DOHH2 (cell line): Measurements from ENCODE around the gene FGF5.
"Not testable (repeated sequence)": the region's sequence is repeated elsewhere in the genome, so short reads cannot be mapped to it uniquely, and the experiment has no call there.

Experiments used
- H3F3A ChIP-seq: fragments of 200-600 bp; sonication (generic), shearing (Covaris generic); 2 replicates; pipeline ENCODE4 v1.6.0; 2016; ENCODE audit warnings: antibody characterized with exemption, mild to moderate bottlenecking; ENCODE audit not compliant: control insufficient read depth, insufficient read depth
- H3K27ac ChIP-seq: fragments of 200-600 bp; sonication (generic); 2 replicates; pipeline ENCODE4 v1.5.1; 2014; ENCODE audit warnings: low read depth, mild to moderate bottlenecking, low read length, moderate library complexity
- H3K27me3 ChIP-seq: fragments of 200-600 bp; sonication (generic); 2 replicates; pipeline ENCODE4 v1.6.1; 2014; ENCODE audit warnings: mild to moderate bottlenecking, low read length, mixed read lengths; ENCODE audit not compliant: control insufficient read depth
- H3K36me3 ChIP-seq: fragments of 200-600 bp; sonication (generic); 2 replicates; pipeline ENCODE4 v1.6.1; 2014; ENCODE audit warnings: mild to moderate bottlenecking, low read length, moderate library complexity, mixed read lengths; ENCODE audit not compliant: control insufficient read depth
- H3K4me1 ChIP-seq: fragments of 200-600 bp; sonication (generic); 2 replicates; pipeline ENCODE4 v1.6.1; 2014; ENCODE audit warnings: mild to moderate bottlenecking, low read length, mixed read lengths; ENCODE audit not compliant: control insufficient read depth
- H3K4me2 ChIP-seq: fragments of 200-600 bp; sonication (generic); 2 replicates; pipeline ENCODE4 v1.6.0; 2014; ENCODE audit warnings: mild to moderate bottlenecking, low read length, moderate library complexity
- H3K4me3 ChIP-seq: fragments of 200-600 bp; sonication (generic); 2 replicates; pipeline ENCODE4 v1.5.1; 2014; ENCODE audit warnings: mild to moderate bottlenecking, low read length, mixed read lengths
- H3K79me2 ChIP-seq: fragments of 200-600 bp; sonication (generic); 2 replicates; pipeline ENCODE4 v1.6.1; 2014; ENCODE audit warnings: mild to moderate bottlenecking, low read length, mixed read lengths; ENCODE audit not compliant: control insufficient read depth
- H3K9me2 ChIP-seq: fragments of 200-600 bp; sonication (generic); replicated peaks from 2 replicates; pipeline ENCODE4 v1.6.1; 2014; ENCODE audit warnings: mild to moderate bottlenecking, low read length, mixed read lengths; ENCODE audit not compliant: control insufficient read depth
- H3K9me3 ChIP-seq: fragments of 200-600 bp; sonication (generic); 2 replicates; pipeline ENCODE4 v1.6.1; 2014; ENCODE audit warnings: antibody characterized with exemption, low read length, mixed read lengths; ENCODE audit not compliant: control insufficient read depth, insufficient read depth
- H4K20me1 ChIP-seq: fragments of 200-600 bp; sonication (generic); 2 replicates; pipeline ENCODE4 v1.6.0; 2014; ENCODE audit warnings: low read depth, mild to moderate bottlenecking, antibody characterized with exemption, low read length, moderate library complexity; ENCODE audit not compliant: control insufficient read depth, insufficient read depth
- CTCF ChIP-seq: fragments of 200-600 bp; sonication (generic); IDR thresholded peaks from one replicate; pipeline ENCODE4 v1.5.1; 2014; ENCODE audit warnings: antibody characterized with exemption, mild to moderate bottlenecking, low read depth, low read length; ENCODE audit not compliant: poor library complexity, severe bottlenecking
- EZH2phosphoT487 ChIP-seq: fragments of 200-600 bp; sonication (generic); IDR thresholded peaks from 2 replicates; pipeline ENCODE4 v1.6.1; 2017; ENCODE audit warnings: borderline replicate concordance, mild to moderate bottlenecking, antibody characterized with exemption, low read length, moderate library complexity, mixed read lengths

FGF5 gene

GRCh38 chr4:80243274-80244018 is 23.0 kb upstream of the FGF5 start:
- no peaks in the 10 kb centered on the region for H3K4me1 ChIP-seq
- no peaks in the 10 kb centered on the region for H4K20me1 ChIP-seq
- no peaks in the 10 kb centered on the region for H3K9me3 ChIP-seq
- H3K4me2 ChIP-seq, result no peak overlapping the region
- no peaks in the 10 kb centered on the region for H3K9me2 ChIP-seq
- H3K36me3 ChIP-seq, result no peaks in the 10 kb centered on the region
- H3K4me3 ChIP-seq, result no peak overlapping the region
- TF ChIP-seq CTCF (no peak), EZH2phosphoT487 (no peak)
- H3K27me3 ChIP-seq, result 0 out of 2 replicates have a peak, but pooled peaks cover 6% of the 10 kb centered on the region
- no peaks in the 10 kb centered on the region for H3K79me2 ChIP-seq
- H3K27ac ChIP-seq, result no peak overlapping the region
- no peaks in the 10 kb centered on the region for H3F3A ChIP-seq

- not testable (repeated sequence) for H3K27ac ChIP-seq, H3K4me3 ChIP-seq, H3K9me3 ChIP-seq, H3K4me1 ChIP-seq, H3K27me3 ChIP-seq, H3K4me2 ChIP-seq, H3F3A ChIP-seq, H3K9me2 ChIP-seq, H3K79me2 ChIP-seq, H4K20me1 ChIP-seq, H3K36me3 ChIP-seq
Observed at GRCh38 chr4:80247484-80247883, 19.0 kb upstream of the FGF5 start.

GRCh38 chr4:80249144-80249543 is 17.3 kb upstream of the FGF5 start:
- H3F3A ChIP-seq, result no peaks in the 10 kb centered on the region

More at GRCh38 chr4:80249144-80249543, 17.3 kb upstream of the FGF5 start:
- Histone ChIP-seq H3K4me2 (no peak overlapping the region), H3K79me2 (no peaks in the 10 kb centered on the region), H3K27me3 (no peaks in the 10 kb centered on the region), H3K9me2 (no peaks in the 10 kb centered on the region), H3K27ac (no peak overlapping the region), H3K9me3 (no peaks in the 10 kb centered on the region), H3K4me3 (no peak overlapping the region), H4K20me1 (no peaks in the 10 kb centered on the region), H3K36me3 (no peaks in the 10 kb centered on the region), H3K4me1 (no peaks in the 10 kb centered on the region)
- no peak for TF ChIP-seq CTCF
- no peak for TF ChIP-seq EZH2phosphoT487
